GM18909 (cell line): ENCODE measurements around the gene MRGPRD.

Experiments used
- ATAC-seq: cut with Tn5 transposase; IDR thresholded peaks from one replicate; pipeline ENCODE4 v1.9.1; 2021; ENCODE audit warnings: mild to moderate bottlenecking; ENCODE audit not compliant: unreplicated experiment, poor library complexity

The MRGPRD gene

GRCh38 chr11:68934666-68935065 lies 46.1 kb downstream of the MRGPRD start:
- no peak for ATAC-seq

GRCh38 chr11:68934321-68934645 lies 46.5 kb downstream of the MRGPRD start:
- no peak for ATAC-seq

GRCh38 chr11:68933605-68934320 lies 47.0 kb downstream of the MRGPRD start:
- ATAC-seq: no peak

GRCh38 chr11:68932933-68933577 lies 47.7 kb downstream of the MRGPRD start:
- no peak for ATAC-seq

- no peak for ATAC-seq
Observed at GRCh38 chr11:68932358-68932757, 48.4 kb downstream of the MRGPRD start.

GRCh38 chr11:68931911-68932310 lies 48.9 kb downstream of the MRGPRD start:
- no peak for ATAC-seq

- ATAC-seq: no peak
Observed at GRCh38 chr11:68930991-68931855, 49.6 kb downstream of the MRGPRD start.
